ENCODE measurements around the gene LGALS16. TPM values are rescaled to one million over a fixed set of nuclear protein-coding genes. Genes with fewer than 3 reads are reported as not detected.

The LGALS16 gene, protein sequence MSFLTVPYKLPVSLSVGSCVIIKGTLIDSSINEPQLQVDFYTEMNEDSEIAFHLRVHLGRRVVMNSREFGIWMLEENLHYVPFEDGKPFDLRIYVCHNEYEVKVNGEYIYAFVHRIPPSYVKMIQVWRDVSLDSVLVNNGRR
- total RNA-seq = not detected in 2 replicates
- polyA plus RNA-seq = not detected in 2 replicates
- not detected in 2 replicates for polyA plus RNA-seq (2011; cell fraction: cytosol; rRNA removed)
- polyA plus RNA-seq (2011; cell fraction: nucleus; rRNA removed) = not detected in 2 replicates
- polyA plus RNA-seq (2012) = not detected in 2 replicates
- polyA minus RNA-seq = not detected in 2 replicates
- polyA minus RNA-seq (2011; cell fraction: cytosol; rRNA and poly(A)+ RNA removed) = not detected
- not detected in 2 replicates for polyA minus RNA-seq (2011; cell fraction: nucleus; rRNA and poly(A)+ RNA removed)
- not detected for Bru-seq, nascent RNA
- BruChase-seq, experiment 1, labeled RNA remaining after a 6-hour chase = not detected
- not detected for BruChase-seq, experiment 2, labeled RNA remaining after a 2-hour chase
- long read RNA-seq = 0 reads

DNA sequence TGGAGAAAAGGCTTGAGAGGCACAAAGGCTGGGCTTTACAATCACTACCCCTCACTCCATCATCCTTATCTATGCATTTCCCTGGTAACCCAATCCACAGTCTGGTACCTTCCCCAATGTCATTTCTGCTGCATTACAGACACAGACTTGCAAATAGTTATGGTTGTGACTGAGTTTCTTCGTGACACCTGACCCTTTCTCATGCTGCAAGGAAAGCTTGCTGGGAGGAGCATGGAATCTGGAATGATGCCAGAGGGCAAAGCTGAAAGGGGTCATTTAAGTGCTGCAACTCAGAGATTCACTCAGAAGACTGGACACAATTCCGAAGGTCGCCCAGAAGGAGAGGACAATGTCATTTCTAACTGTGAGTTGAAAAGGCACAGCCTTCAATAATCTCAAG, at the start of gene LGALS16:
TSS of gene LGALS16 (plus strand) at position 301 of the 400 bp plus-strand sequence. CDS start at position 350, 49 bp downstream.
- no peaks in the 10 kb centered on the region for H3K9me1 ChIP-seq (replicated peaks; ENCODE audit: control insufficient read depth, extremely low read depth, insufficient read depth, low read length)
- no peaks in the 10 kb centered on the region for H3K27me3 ChIP-seq (ENCODE audit: control insufficient read depth in 2 of 2, insufficient read depth in 2 of 2, low read length in 2 of 2)
- H3K79me2 ChIP-seq (ENCODE audit: control insufficient read depth, insufficient read depth, low read length) = no peaks in the 10 kb centered on the region
- no peak for FAIRE-seq
- no peaks in the 10 kb centered on the region for H3K9me3 ChIP-seq (replicated peaks; ENCODE audit: control insufficient read depth, insufficient read depth, low read length)
- H3K36me3 ChIP-seq (ENCODE audit: control insufficient read depth in 2 of 2, extremely low read depth in 1 of 2, insufficient read depth in 2 of 2, low read length in 2 of 2) = no peaks in the 10 kb centered on the region
- H3K4me3 ChIP-seq (replicated peaks in 1 of 3; ENCODE audit: insufficient read depth in 1 of 3, low read depth in 1 of 3, low read length in 3 of 3) = no peak within 1 kb of the TSS
- H4K20me1 ChIP-seq (replicated peaks; ENCODE audit: control insufficient read depth, extremely low read depth, insufficient read depth, low read length) = no peaks in the 10 kb centered on the region
- no peak for DNase-seq (ENCODE audit: low read depth, low spot score)
- dilution Hi-C loops (cut with MboI; ENCODE audit: extremely low pct_ligation_motif_present, low sequenced_read_pairs) (no loop called here), intact Hi-C loops (cut with micrococcal nuclease) (no loop called here)
- H3K4me1 ChIP-seq (ENCODE audit: control insufficient read depth, extremely low read depth, insufficient read depth, low read length) = no peaks in the 10 kb centered on the region
- no TSS peak for BruUV-seq (replicated peaks)
- no peak within 1 kb of the TSS for H3K9ac ChIP-seq (replicated peaks; ENCODE audit: extremely low read depth, insufficient read depth, low read length)
- ChIA-PET CTCF (no interaction called here), POLR2A (no interaction called here)
- no peak within 1 kb of the TSS for H3K27ac ChIP-seq (ENCODE audit: insufficient read depth, low read depth, low read length)
- TF ChIP-seq POLR2AphosphoS5 (IDR thresholded peaks at IDR 0.05; ENCODE audit: insufficient read depth, low read depth, low read length) (no peak), FOS (IDR thresholded peaks at IDR 0.05; ENCODE audit: borderline replicate concordance, insufficient read depth, low read length) (no peak), GATA2 (IDR thresholded peaks at IDR 0.05; ENCODE audit: insufficient read depth, insufficient read length, low read depth, low read length) (no peak), JUN (IDR thresholded peaks at IDR 0.05; ENCODE audit: borderline replicate concordance, insufficient read depth, insufficient read length, low read depth) (no peak), EZH2 (IDR thresholded peaks at IDR 0.05; ENCODE audit: borderline replicate concordance, low read depth, low read length, severe bottlenecking) (no peak), POLR2A (IDR thresholded peaks at IDR 0.05; ENCODE audit: low read depth, low read length) (no peak), MYC (IDR thresholded peaks at IDR 0.05; ENCODE audit: low read depth, low read length) (no peak)
- TF ChIP-seq, protein P1, sequence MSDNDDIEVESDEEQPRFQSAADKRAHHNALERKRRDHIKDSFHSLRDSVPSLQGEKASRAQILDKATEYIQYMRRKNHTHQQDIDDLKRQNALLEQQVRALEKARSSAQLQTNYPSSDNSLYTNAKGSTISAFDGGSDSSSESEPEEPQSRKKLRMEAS (IDR thresholded peaks at IDR 0.05; ENCODE audit: insufficient read depth, insufficient read length) = no peak
- TF ChIP-seq, protein P2, sequence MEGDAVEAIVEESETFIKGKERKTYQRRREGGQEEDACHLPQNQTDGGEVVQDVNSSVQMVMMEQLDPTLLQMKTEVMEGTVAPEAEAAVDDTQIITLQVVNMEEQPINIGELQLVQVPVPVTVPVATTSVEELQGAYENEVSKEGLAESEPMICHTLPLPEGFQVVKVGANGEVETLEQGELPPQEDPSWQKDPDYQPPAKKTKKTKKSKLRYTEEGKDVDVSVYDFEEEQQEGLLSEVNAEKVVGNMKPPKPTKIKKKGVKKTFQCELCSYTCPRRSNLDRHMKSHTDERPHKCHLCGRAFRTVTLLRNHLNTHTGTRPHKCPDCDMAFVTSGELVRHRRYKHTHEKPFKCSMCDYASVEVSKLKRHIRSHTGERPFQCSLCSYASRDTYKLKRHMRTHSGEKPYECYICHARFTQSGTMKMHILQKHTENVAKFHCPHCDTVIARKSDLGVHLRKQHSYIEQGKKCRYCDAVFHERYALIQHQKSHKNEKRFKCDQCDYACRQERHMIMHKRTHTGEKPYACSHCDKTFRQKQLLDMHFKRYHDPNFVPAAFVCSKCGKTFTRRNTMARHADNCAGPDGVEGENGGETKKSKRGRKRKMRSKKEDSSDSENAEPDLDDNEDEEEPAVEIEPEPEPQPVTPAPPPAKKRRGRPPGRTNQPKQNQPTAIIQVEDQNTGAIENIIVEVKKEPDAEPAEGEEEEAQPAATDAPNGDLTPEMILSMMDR (IDR thresholded peaks at IDR 0.05; ENCODE audit: extremely low read depth in 1 of 2, insufficient read depth in 1 of 2, low read depth in 1 of 2, low read length in 2 of 2) = no peak
- no peak within 1 kb of the TSS for H3K4me2 ChIP-seq (ENCODE audit: insufficient read depth, low read length)
- H2AFZ ChIP-seq (ENCODE audit: low read depth, low read length) = no peak within 1 kb of the TSS

Data from endothelial cell of umbilical vein (primary cell).